Endothelial cell of umbilical vein (primary cell): ENCODE results near the gene EPS15.

Experiments used
- CTCF ChIP-seq, 2 donors: IDR thresholded peaks; 1 replicate in 1 of 2; 2 replicates in 1 of 2; pipeline ENCODE4 v1.5.1; 2011; ENCODE audit warnings: low read length in 2 of 2, mild to moderate bottlenecking in 2 of 2, moderate library complexity in 2 of 2, control low read depth in 1 of 2, inconsistent platforms in 1 of 2, low read depth in 1 of 2; ENCODE audit not compliant: insufficient read depth in 1 of 2; ENCODE audit errors: extremely low read depth in 1 of 2
- POLR2A ChIP-seq: IDR thresholded peaks from 2 replicates; pipeline ENCODE4 v1.6.1; 2012; ENCODE audit warnings: low read depth, mild to moderate bottlenecking, control low read depth, low read length

DNA sequence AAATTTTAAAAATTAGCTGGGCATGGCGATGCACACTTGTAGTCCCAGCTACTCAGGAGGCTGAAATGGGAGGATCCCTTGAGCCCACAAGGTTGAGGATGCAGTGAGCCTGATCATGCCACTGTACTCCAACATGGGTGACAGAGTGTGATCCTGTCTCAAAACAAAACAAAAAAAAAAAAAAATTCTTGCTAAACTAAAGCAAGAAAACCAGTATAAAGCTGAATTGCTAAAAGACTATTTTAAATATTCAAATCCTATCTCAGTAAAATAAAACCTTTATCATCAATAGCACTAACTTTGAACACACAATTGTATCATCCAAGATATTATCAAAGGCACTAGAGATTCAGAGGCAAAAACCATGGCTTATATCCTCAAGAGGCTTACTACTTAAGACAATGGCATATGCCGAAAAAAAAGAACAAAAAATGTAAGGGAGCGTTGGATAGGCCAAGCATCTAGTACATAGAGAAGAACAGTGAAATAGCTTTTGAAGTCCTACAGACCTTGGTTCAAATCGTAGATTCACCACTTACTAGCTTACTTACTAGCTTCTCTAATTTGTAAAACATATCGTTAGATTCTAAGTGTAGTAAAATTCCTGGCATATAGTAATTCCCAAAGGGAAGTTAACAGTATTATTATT, 3.6 kb downstream of the EPS15 start:
- no peak for TF ChIP-seq CTCF (IDR thresholded peaks at IDR 0.05; ENCODE audit: extremely low read depth in 1 of 2, insufficient read depth in 1 of 2, low read depth in 1 of 2, low read length in 2 of 2)
- no peak for TF ChIP-seq POLR2A
